LNCaP clone FGC (cell line): ENCODE data around the gene P4HA1.

Experiments used
- DNase-seq: peaks from one replicate; pipeline ENCODE4 v3.0.0-alpha.2; 2011; ENCODE audit warnings: low read depth
- H3K4me3 ChIP-seq: 2 replicates; pipeline ENCODE4 v1.5.1; 2011; ENCODE audit warnings: mild to moderate bottlenecking, low read depth, low read length, control low read depth
- TF ChIP-seq, protein P1 (sequence below): IDR thresholded peaks from 2 replicates; pipeline ENCODE4 v1.5.1; 2012; ENCODE audit warnings: mild to moderate bottlenecking; ENCODE audit not compliant: control insufficient read depth, insufficient read depth; ENCODE audit errors: extremely low read depth

P4HA1 gene

DNA sequence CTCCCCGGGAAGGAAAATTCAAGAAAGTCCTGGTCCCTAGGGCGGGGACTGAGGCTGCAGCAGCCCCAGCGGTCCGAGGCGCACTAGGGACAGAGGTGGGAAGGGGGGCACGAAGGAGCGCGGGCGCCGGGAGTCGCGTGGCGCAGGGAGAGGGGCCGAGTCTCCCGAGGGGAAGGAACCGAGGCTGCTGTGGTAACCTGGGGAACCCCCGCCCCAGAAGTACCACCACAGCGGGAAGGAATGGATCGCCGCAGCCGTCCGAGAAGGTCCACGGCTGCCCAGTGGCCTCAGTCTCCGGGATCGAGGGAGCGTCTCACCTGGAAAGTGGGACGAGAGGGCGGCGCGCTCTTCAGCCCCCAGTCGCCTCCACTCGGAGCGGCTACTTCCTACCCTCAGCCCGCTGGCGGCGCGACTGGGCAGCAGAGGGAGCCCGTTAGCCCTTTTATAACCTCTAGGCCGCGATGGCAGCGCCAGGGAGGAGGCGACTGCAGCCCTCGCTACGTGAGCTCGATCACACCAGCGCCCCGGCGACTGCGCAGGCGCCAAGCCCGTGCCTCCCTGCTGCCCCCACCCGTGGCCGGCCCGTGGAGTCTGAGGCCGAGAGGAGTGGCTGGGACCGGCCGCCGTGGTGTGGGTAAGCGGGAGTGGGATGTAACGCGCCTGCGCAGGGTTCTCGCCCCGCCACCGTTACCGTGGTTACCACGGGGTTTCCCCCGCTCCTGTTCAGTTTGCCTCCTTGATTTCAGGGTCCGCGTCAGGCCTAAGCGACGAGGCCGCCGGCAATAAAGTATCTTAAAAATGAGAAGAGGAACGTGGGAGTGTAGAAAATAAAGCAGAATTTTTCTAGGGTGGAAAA lies at the start of gene P4HA1:
Gene P4HA1 (minus strand): TSS at position 418 of the 856 bp plus-strand sequence. CDS start 21,983 bp downstream, outside the sequence.
- peak within 1 kb of the TSS; percentile 96 for H3K4me3 ChIP-seq
- TF ChIP-seq, protein P1, sequence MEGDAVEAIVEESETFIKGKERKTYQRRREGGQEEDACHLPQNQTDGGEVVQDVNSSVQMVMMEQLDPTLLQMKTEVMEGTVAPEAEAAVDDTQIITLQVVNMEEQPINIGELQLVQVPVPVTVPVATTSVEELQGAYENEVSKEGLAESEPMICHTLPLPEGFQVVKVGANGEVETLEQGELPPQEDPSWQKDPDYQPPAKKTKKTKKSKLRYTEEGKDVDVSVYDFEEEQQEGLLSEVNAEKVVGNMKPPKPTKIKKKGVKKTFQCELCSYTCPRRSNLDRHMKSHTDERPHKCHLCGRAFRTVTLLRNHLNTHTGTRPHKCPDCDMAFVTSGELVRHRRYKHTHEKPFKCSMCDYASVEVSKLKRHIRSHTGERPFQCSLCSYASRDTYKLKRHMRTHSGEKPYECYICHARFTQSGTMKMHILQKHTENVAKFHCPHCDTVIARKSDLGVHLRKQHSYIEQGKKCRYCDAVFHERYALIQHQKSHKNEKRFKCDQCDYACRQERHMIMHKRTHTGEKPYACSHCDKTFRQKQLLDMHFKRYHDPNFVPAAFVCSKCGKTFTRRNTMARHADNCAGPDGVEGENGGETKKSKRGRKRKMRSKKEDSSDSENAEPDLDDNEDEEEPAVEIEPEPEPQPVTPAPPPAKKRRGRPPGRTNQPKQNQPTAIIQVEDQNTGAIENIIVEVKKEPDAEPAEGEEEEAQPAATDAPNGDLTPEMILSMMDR: peak; percentile 89

DNA sequence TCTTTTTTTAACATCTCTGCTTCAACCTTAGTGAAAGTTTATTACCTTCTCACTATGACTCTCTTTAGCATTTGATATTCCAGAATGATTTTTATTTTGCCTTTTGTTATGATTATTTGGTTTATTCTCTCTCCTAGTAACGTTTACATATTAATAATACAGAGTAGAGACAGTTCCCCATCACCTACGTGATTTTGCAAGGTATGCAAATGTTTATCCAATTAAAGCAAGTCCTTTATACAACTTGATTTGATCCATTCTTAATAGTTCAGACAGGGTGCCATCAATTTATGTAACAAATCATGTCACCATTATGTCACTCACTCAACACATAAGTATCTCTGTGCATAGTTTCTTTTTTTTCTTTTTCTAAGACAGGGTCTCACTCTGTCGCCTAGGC lies 44.9 kb upstream of the P4HA1 start:
- TF ChIP-seq, protein P1: no peak
- no peak for DNase-seq
- H3K4me3 ChIP-seq: no peak overlapping the region

More for the DNA sequence above, at the start of gene P4HA1:
- DNase-seq: peak; percentile 87

DNA sequence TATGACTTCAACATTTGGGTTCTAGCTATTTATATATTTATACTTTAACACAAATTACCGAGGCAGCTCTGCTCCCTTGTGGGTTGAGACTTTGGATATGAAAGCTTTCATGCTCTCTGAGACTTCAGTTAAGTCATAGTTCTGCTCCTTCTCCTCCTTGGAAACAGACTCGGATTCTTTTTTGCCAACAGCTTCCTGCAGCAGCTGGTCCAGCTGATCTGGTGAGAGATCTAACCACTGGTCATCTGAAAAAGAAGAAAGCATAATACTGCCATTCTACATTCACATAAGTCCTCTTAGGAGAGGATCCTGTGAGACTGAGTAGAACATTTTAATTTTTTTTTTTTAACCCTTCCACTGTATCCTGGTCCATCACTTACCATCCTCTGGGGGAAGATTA lies 42.6 kb upstream of the P4HA1 start:
- DNase-seq: no peak
- TF ChIP-seq, protein P1: no peak

DNA sequence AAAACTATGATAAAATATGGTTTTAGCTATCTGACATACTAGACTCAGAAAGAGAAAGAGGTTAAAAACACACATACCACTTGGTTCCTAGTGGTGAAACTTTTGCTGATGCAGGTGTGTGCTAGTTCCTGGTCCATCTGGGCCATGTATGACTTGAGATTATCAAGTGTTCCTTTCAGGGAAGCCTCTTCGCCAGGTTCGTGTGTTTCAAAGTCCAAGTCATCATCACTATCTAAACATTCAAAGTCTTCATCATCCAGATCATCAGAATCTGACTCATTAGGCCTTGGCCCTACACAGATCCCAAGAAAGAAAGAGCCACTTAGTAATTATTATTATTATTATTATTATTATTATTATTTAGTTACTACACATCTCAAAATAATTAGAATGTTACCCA lies 40.0 kb upstream of the P4HA1 start:
- TF ChIP-seq, protein P1: no peak
- no peak overlapping the region for H3K4me3 ChIP-seq
- no peak for DNase-seq

More for the DNA sequence above, 42.6 kb upstream of the P4HA1 start:
- no peak overlapping the region for H3K4me3 ChIP-seq

DNA sequence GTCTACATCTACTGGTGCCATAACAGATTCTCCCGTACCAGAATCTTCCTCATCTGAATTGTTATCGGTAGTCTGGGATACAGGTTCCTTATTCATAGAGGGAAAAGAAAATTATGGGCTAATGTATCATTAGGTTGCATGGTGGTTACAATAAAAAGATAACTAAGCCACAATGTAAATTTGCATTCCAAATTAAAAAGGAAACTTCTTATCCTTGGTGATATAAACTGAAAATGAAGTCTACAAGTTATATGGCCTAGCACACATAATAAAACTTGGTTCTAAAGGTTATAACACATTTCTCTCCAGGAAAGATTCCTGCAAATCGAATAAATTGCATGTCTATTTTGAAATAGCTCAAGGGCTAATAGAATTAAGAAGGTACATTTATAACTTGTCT lies 38.1 kb upstream of the P4HA1 start:
- no peak overlapping the region for H3K4me3 ChIP-seq
- TF ChIP-seq, protein P1: no peak
- DNase-seq: no peak

DNA sequence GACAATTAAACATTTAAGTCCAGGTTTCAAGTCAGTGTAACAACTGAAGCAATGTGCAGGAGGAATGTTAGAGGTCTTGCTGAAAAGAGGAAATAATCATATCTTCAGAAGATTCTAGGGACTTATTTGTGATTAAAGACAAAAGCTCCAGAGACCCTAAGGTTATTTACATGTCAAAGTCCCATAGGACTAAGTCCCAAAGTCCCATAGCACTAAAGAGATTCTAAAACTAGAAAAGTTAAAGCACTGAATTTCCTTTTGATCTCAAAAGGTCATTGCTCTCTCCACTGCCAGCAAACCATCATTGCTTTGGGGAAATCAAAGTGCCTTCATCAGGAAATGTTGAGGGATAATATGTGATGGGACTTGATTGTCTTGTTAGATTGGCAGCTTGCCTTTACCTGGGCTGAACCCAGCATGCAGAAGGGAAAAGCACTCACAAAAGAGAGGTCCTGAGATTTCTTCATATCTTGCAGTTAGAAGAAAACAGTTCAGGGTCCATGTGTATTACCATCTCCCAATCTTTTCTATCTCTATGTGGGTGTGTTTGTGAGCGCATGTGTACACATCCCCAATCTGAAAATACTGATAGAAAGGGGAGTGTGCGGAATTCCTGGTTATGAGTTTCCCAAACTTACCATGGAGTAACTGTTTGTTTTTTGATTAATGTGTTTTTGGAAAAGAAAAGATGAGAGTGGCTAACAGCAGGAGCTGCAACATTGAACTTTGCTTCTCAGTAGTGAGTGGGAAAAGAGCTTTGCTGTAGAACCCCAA lies 35.4 kb upstream of the P4HA1 start:
- TF ChIP-seq, protein P1: no peak
- DNase-seq: peak; percentile 43
- H3K4me3 ChIP-seq: no peak overlapping the region
